HuH-7 (cell line): Measurements from ENCODE around the gene KBTBD12.
"Not testable (repeated sequence)": the region's sequence is repeated elsewhere in the genome, so short reads cannot be mapped to it uniquely, and the experiment has no call there.

Experiments used
- DNase-seq: peaks from one replicate; pipeline ENCODE4 v3.0.0; 2011; ENCODE audit warnings: low spot score

The KBTBD12 gene, protein sequence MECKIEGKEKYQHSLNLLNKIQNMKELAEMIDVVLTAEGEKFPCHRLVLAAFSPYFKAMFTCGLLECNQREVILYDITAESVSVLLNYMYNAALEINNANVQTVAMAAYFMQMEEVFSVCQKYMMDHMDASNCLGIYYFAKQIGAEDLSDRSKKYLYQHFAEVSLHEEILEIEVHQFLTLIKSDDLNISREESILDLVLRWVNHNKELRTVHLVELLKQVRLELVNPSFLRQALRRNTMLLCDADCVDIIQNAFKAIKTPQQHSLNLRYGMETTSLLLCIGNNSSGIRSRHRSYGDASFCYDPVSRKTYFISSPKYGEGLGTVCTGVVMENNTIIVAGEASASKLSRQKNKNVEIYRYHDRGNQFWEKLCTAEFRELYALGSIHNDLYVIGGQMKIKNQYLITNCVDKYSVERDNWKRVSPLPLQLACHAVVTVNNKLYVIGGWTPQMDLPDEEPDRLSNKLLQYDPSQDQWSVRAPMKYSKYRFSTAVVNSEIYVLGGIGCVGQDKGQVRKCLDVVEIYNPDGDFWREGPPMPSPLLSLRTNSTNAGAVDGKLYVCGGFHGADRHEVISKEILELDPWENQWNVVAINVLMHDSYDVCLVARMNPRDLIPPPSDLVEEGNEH

DNA sequence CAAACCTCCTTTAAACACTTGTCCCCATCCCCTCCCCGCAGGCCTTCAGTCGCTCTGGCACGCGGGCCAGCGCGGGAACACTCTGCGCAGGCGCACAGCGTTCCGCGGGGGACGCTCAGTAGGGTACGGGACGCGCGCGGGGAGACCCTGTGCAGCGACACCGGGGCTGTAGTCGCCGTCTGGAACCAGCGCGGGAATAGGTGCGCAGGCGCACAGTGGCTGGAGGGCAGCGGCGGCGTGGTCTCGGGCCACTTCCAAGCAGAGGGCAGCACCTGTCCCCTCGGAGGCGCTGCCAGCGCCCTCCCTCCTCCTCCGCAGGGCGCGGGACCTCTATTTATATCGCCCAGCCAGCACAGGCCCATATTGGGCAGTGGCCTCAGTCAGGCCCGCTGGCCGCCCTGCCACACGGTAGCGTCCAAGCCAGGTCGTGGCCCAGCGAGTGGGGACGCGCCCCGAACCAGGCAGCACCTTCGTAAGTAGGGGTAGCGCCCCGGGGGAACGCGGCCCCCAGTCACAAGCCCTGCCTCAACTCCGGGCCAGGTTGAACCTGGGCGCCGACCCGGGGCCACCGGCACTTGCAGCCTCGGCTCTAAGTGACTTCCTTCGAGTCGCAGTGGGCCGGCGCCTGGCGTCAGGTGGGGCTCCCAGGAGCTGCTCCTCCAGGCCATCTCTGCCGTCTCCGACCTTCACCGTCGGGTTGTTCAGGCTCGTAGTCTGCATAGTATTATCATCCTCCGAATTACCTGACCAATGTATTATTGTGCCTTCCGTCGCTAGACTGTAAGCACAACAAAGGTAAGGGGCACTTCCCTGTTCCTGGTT, at the start of gene KBTBD12:
KBTBD12 (plus strand) TSS at position 118 of the 822 bp plus-strand sequence. CDS start 7,830 bp downstream, outside the sequence.
- DNase-seq: no peak

DNA sequence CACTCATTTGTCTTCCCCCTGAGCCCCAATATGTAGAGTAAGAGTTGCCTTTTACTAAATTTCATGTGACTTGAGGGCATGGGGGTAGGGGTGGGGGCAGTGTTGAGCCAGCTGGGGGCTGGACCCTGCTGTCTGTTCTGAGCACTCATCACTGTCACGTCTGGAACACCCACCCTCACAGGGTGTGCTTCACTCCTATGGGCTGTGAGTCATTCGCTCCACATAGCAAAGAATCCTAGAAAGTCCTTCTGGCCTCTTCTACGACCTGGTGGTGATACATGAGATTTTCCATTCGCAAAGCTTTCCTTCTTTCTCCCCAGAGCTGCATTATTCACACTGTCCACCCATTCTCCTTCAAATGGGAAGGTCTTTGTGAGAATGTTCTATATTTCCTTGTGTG, 49.1 kb upstream of the KBTBD12 start:
- no peak for DNase-seq

DNA sequence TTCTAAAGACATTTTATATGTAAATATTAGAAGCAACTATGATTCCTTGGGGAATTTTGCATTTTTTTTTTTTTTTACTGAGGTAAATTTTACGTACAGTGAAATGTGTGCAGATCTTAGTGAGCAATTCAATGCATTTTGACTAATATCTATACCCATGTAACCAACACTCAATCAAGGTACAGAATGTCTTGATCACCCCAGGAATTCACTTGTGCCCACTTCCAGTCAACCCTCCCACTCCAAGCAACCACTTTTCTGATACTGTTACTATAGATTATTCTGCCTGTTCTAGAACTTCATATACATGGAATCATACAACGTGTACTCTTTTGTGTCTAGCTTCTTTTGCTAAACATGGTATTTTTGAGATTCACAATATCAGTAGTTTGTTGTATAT, 47.6 kb upstream of the KBTBD12 start:
- DNase-seq: no peak

DNA sequence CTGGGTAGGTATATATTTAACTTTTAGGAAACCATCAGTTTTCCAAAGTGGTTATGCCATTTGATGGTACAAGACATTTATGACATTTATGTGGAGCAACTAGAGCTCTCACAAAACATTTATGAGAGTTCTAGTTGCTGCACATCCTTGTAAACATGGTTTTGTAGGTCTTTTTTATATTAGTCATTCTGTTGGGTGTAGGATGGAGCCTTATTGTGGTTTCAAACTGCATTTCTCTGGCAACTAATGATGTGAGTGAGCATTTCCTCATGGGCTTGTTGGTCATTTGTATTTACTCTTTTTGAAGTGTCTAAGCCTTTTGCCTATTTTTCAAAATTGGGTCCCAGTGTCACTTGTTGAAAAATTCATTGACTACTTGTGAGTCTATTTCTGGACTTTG, 47.0 kb upstream of the KBTBD12 start:
- no peak for DNase-seq

DNA sequence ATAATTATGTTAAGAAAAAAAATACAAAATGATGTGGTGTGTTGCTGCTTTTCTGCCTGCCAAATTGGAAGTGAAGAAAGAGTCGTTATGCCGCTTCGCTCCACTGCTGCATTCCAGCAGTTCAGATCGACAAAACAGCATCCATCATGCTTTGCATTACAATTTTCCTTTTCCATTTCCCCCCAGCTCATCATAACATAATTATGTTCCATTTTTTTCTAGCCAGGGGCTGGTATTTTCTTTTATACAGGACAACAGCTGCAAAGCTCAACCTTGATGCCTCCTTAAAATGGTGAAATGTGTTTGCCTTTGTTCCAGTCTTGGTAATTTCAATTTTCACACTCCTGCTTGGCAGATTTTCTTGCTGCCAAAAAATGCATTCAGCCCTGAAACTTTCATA, 44.9 kb upstream of the KBTBD12 start:
- DNase-seq: no peak

DNA sequence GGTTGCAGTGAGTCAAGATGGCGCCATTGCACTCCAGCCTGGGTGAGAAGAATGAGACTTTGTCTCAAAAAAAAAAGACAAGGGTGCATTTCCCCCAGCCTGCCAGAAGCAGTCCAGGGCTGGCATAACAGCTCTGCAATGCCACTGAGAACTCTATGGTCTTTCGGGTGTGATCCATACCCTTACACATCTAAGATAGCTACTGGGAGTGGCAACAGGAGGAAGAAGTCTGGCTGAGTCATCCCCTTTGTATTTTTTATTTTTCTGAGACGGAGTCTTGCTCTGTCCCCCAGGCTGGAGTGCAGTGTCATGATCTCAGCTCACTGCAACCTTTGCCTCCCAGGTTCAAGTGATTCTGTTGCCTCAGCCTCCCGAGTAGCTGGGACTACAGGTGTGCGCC, 40.9 kb upstream of the KBTBD12 start:
- not testable (repeated sequence) for DNase-seq

DNA sequence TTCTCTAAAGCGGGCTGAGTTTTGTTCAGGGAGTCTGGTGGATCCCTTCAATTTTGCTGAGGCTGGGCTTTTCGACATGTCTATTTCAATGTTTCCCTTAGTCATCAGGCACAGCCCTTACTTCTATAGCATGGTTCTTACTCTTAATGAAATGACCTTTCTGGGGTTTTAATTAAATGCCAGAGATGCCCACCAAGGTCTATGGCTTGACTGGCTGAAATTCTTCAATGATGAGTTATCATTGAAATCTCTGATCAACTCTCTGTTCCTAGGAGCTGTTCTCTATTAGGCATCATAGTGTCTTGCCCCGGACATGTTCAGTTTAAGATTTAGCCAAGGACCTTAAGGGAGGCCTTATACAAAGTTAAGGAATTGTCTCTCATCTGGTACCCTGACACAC, 33.4 kb upstream of the KBTBD12 start:
- DNase-seq: no peak

DNA sequence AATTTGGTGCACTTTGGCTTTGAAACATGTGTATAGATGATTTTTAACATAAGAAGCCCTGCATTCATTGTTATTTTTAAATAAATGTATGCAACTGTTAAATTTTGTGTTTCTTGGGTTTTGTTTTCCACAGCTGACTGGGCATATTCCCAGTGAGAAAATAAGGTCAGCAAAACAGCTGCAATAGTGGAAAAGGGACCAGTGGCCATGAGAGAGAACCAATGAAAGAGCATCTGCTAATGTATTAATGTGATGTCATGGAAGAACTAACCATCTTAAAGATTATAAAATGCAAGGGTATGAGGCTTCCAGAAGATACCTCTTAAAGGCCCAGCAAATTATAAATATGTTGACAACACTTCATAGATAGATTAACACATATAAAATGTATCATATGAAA, 31.0 kb upstream of the KBTBD12 start:
- no peak for DNase-seq

DNA sequence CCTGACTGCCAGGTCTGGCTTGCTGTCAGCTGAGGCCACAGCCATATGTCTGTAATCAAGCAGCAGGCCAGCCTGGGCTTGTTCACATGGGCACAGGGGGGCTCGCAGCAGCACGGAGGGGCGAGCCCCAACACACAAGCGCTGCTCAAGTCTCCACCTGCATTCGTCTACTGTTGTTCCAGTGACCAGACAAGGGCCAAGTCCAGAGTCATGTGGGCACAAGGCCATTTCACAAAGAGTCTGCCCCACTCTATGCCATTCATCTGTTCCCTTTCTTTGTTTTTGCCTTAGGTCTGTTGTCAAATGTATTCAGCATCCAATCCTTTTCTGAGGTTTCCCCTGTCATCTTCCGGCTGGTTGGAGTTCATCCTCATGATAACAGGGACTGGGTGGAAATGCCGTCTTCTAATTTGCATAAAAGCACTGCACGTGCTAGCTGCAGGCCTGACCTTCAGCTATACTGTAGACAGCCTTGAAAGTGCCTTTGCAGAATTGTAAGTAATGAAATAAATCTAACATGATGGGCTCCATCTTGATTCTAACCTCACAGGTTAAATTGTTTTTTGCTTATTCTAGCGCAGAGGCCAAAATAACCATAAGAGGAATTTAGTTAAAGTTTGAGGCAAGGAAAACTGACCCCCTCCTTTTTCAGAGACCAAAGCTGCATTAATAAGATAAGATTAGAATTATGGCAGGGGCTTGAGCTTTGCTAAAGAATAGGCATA, 28.6 kb upstream of the KBTBD12 start:
- no peak for DNase-seq

DNA sequence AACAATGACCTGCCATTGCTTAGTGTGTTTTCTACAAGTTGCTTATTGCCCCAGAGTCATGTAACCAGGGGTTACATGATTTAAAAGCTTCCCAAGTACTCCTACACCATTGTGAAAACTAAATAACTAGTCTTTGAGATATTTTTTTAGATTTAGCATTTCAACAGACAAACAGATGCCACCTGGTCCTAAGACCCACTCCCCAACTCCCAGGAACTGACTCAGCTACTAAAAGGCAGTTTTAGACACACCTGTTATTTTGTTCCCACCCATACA, 28.1 kb upstream of the KBTBD12 start:
- DNase-seq: no peak

DNA sequence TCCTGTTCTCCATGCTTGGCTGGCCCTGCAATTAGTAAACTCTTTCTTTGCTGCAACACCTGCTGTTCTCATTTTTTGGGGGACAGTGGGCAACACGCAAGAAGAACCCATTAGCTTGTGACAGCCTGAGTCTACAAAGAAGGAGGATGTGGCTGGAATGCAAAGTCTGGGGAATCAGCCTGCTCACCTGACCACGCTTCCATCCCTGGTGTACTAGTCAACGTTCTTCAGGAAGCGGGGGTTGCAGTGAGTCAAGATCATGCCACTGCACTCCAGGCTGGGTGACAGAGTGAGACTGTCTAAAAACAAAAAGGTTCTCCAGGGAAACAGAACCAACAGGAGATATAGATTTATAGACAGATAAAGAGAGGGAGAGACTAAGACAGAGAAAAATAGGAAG, 27.7 kb upstream of the KBTBD12 start:
- no peak for DNase-seq

DNA sequence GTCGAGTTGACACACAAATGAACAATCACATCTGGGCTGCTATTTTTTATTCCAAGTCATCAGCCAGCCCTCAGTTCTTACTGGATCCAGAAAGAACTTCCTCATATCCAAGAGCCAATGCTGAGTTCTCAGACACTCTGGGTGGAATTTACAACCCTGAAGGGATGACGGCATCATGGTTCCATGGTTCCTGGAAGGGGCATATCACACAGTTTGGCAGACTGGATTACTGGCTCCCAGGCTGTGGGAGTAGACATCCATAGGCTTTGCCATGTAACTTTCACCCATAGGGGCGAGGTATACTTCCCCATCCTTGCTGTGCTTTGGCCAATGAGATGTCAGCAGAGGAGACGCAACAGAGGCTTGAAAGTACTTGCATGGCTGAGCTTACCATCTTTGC, 26.9 kb upstream of the KBTBD12 start:
- DNase-seq: no peak

DNA sequence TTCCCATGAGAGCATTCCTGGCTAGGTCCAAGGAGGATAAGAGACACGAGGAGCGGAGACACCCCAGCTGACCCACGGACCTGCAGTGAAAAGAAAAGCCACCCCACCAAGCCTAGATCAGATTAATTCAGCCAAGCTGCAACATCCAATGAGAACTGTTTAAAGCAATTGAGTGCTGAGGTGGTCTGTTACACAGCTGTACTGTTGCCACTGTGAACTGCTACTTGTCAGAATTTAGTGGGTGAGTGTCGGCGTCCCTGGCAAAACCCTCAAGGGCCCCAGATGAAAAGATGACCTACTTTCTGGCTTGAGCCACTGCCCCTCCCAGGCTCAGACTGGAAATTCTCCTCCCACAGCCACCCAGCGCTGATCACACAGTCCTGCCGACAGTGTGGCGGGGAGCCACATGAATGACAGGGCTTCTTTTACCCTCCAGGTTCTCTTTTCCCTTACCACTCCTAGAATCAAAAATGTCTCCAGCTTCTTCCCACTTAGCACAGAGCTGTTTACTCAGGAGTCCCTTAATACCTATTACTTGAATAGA, 26.4 kb upstream of the KBTBD12 start:
- no peak for DNase-seq

DNA sequence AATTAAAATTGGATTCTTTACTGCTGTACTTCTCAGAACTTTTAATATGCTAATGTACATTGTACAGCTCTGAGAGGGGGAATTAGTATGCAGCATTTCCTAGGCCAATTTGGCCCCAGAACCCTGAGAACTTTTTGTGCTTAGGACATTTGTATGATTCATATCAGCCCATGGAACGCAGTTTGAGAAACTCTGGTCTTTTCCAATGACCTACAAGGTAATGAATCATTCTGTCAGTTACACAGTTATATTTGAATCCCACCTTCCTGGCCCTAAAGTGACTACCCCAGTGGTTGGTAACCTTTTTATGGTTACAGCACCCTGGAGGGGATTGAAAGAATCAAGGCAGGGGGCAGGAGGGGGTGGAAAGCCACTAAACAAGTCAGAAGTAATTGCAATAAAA, 25.6 kb upstream of the KBTBD12 start:
- no peak for DNase-seq

DNA sequence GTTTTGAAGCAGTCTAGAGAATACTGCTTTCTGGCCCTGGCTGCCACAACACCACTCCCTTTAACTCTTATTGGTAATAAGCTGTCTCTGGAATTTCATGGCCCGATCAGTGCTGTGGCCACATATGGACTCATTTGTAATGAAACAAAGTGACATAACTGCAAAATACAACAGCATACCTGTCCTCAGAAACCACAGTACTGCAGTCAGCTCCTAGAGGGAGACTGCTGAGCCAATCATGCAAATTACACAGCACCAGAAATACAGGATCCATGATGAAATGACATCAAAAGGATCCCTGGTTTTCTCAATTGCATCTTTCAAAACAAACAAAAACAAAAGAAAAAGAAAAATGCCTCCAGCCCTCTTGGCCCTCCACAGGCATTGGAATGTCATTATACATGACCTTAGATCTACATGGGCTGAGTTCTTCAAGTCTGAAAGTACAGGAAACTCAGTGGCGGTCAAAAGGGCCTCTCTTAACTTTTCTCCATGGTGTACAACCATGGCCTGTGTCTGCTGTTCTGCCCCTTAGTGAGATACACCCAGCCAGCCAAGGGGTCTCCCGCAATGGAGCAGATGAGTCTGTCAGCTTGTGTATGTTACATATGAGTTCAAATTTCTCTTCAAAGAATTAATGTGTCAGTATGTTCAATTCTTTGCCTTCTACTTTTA, 24.9 kb upstream of the KBTBD12 start:
- DNase-seq: no peak

DNA sequence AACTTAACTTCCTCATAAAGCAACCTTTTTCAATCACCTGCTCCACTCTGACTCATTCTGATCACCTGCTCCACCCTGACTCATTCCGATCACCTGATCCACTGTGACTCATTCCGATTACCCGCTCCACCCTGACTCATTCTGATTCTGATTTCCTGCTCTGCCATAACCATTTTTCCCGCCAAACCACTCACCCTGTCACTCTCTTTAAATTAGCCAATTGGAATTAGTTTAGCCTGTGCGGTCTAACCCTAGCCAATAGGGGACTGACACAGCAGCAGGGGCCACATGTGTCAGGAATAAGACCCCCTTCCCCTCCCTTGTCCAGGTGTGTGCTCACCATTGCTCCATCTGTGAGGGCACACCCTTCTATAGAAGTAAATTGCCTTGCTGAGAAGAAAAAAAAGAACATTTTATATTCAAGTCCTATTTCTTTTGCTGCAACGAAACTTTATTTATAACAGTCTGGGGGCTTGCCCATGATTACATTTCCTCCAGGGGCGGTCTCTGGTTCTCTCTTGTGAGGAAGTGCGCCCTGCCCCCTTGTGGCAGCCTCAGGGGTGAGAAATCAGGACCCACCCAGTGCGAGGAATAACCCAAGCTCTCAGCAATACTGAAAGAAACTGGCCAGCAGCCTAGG, 24.3 kb upstream of the KBTBD12 start:
- not testable (repeated sequence) for DNase-seq

DNA sequence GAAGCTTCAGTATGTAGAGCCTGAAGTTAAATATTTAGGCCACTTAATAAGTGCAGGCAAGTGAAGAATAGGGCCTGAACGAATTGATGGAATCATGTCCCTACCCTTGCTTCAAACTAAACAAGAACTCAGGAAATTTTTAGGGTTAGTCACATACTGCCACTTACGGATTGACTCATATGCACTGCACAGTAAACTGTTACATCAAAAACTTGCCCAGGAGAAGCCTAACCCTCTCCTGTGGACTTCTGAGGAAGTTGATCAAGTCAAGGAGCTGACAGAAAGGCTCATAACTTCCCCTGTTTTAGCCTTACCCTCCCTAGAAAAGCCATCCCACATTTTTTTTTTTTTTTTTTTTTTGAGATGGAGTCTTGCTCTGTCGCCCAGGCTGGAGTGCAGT, 20.6 kb upstream of the KBTBD12 start:
- no peak for DNase-seq

DNA sequence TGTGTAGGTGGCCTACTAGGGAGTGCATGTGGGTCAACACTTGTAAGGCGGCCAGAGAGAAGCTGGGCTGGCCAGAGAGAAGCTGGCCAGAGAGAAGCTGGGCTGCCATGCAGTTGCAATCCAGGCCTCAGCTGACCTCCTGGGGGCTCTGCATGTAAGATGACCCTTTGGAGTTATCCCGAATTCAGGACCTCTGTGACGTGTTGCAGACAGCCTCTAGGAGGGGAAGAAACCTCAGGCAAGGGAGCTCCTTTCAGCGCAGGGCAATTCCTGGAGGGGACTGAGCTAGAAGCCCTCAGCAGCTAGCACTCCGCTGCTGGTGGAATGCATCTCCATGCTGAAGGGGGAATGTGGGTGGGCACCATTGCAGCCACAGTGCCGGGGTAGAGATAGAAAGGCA, 15.8 kb upstream of the KBTBD12 start:
- no peak for DNase-seq

DNA sequence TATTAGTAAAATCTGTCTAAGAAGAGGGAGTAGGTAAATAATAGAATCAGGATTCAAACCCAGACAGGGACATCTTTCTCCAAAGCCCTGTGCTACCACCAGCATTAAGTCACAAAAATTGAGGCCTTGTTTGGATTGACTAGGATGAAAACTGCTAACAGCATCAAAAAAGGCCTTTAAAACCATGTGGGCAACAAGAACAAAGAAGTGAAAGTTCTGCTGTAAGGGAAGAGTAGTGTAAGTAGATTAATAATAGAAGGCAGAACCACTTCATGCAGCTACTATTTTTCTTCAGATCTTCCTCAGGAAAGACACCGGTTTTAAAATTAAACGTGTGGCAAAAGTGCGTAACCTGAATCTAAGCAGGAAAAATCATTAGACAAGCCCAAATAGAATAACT, 15.3 kb upstream of the KBTBD12 start:
- no peak for DNase-seq

DNA sequence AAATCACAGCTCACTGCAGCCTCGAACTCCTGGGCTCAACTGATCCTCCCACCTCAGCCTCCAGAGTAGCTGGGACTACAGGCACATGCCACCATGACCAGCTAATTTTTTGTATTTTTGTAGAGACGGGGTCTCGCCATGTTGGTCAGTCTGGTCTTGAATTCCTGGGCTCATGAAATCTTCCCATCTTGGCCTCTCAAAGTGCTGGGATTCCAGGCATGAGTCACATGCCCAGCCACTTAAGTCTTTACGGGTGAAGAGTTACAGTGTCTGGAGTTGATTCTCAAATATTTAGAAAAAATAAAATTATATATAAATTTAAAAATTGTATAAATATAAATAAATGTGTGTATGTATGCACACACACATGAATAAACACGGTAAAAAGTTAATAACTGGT, 14.5 kb upstream of the KBTBD12 start:
- no peak for DNase-seq

DNA sequence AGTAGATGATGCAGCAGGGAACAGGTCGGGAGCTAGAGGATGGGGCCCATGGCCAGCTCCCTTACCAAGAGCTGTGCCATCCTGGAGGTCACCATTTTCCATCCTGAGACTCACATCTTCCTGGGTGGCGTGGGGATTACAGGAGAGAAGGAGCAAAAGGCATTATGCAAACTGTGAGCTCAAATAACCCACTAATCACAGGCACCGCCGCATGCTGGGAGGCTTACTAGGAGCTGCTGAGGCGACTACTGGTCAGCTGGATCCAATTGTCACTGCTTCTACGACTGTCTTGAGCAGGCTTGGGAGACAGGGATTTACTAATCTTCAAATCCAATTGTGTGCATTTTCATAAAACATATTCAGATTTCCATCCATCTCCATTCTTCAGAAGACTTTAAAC, 12.5 kb upstream of the KBTBD12 start:
- DNase-seq: no peak
